Fibroblast of pulmonary artery (primary cell): Measurements from ENCODE around the gene NEK10.
A peak's percentile ranks its signal among the peaks of the same experiment; 100 is the strongest.
"Not testable (repeated sequence)": the region's sequence is repeated elsewhere in the genome, so short reads cannot be mapped to it uniquely, and the experiment has no call there.

Experiments
- DNase-seq: peaks from one replicate; pipeline ENCODE4 v3.0.0-alpha.2; 2010; ENCODE audit warnings: low read depth
- H3K4me3 ChIP-seq: replicated peaks from 2 replicates; pipeline ENCODE4 v1.5.1; 2011; ENCODE audit warnings: low read depth, mild to moderate bottlenecking, control low read depth, low read length, moderate library complexity
- TF ChIP-seq, protein P1 (sequence below): IDR thresholded peaks from 2 replicates; pipeline ENCODE4 v1.5.1; 2011; ENCODE audit warnings: mild to moderate bottlenecking, control low read depth, low read length, inconsistent platforms; ENCODE audit errors: missing control alignments

The NEK10 gene

GRCh38 chr3:27368831-27369607 is at the start of gene NEK10:
TSS of gene NEK10 (minus strand) at chr3:27369383. CDS start at chr3:27352882, 16,501 bp downstream.
- TF ChIP-seq, protein P1, sequence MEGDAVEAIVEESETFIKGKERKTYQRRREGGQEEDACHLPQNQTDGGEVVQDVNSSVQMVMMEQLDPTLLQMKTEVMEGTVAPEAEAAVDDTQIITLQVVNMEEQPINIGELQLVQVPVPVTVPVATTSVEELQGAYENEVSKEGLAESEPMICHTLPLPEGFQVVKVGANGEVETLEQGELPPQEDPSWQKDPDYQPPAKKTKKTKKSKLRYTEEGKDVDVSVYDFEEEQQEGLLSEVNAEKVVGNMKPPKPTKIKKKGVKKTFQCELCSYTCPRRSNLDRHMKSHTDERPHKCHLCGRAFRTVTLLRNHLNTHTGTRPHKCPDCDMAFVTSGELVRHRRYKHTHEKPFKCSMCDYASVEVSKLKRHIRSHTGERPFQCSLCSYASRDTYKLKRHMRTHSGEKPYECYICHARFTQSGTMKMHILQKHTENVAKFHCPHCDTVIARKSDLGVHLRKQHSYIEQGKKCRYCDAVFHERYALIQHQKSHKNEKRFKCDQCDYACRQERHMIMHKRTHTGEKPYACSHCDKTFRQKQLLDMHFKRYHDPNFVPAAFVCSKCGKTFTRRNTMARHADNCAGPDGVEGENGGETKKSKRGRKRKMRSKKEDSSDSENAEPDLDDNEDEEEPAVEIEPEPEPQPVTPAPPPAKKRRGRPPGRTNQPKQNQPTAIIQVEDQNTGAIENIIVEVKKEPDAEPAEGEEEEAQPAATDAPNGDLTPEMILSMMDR: no peak
- peak; percentile 93 for DNase-seq
- peak within 1 kb of the TSS; percentile 77 for H3K4me3 ChIP-seq

- no peak for DNase-seq
- TF ChIP-seq, protein P1: no peak
- H3K4me3 ChIP-seq: no peak overlapping the region
These were observed 46.0 kb upstream of the NEK10 start for GRCh38 chr3:27415202-27415601.

DNA sequence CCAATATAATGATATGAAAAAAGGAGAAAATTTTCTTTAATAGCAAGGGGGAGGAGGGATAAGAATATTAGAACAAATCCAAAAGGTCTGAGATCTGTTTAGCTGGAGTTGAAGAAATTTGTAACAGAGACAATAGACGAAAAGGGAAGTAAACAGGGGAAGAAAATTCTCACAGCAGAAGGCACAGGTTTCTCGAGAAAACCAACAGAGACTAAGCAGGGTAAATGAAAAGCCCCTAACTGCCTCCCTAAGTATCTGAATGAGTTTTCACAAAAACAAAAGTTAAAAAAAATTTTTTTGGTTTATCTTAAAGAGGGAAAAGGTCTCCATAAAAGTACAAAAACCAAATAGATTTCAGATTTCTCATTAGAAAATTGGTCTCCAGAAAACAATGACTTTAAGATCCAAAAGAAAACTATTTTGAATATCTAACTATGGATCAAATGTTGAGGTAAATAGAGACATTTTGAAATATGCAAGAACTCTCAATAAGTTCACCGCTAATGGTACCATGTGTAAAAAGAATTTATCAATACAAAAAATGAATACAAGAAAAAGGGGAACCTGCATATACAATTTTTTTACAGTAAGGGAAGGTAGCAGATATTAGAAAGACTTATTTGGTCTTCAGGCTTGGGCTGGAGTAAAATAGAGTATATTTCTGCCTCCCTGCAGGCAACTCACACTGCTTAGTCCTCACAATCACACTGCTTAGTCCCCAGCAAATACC is 23.9 kb upstream of the NEK10 start:
- no peak for DNase-seq
- TF ChIP-seq, protein P1: no peak
- no peak overlapping the region for H3K4me3 ChIP-seq

DNA sequence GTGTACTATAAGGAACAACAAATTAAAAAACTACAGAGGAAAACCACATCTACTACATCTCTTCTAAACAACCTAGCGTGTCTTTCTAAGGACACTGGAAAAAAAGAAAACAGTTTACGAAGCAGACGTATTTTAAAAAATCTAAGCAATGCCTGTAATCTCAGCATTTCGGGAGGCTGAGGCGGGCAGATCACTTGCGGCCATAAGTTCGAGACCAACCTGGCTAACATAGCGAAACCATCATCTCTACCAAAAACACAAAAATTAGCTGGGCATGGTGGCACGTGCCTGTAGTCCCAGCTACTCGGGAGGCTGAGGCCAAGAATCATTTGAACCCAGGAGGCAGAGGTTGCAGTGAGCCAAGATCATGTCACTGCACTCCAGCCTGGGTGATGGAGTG is 23.2 kb upstream of the NEK10 start:
- H3K4me3 ChIP-seq, DNase-seq: not testable (repeated sequence)

- H3K4me3 ChIP-seq: no peak overlapping the region
- TF ChIP-seq, protein P1: no peak
- DNase-seq: peak; percentile 2
These were observed 22.6 kb upstream of the NEK10 start for GRCh38 chr3:27391796-27392195.

DNA sequence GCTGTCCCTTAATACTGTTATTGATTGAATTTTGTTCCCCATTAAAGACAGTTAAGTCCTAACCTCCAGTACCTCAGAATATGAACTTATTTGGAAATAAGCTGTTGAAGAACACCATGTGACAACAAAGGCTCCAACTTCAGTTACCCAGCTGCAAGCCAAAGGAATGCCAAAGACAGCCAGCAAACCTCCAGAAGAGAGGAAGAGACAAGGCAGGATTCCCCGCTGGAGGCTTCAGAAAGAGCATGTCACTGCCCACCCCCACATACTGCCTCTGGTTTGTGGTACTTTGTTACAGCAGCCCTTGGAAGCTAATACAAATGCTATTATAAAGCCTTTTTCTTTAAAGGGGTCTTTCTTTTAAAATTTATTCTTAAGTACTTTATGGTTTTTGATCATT is 18.4 kb upstream of the NEK10 start:
- H3K4me3 ChIP-seq: no peak overlapping the region
- DNase-seq: peak; percentile 47
- TF ChIP-seq, protein P1: no peak

DNA sequence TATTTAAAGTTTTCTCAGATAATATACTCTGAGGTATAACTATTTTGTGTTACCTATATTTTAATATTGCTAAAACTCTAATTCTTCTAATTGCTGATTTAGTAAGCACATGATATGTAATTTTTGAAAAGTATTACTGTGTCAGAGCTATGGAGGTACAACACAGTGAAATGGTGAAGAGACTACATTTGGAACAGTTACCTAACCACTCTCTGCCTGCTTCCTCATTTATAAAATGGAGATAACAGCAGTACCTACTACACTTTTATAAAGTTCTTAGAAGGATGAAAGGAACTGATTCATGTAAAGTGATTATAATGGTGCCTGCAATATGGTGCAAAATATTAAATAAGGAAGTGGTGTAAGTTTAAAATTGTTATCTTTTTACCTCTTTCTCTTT is 16.3 kb upstream of the NEK10 start:
- H3K4me3 ChIP-seq: no peak overlapping the region
- TF ChIP-seq, protein P1: no peak
- no peak for DNase-seq
